Measurements from ENCODE around the gene MYRIP.

MYRIP gene

DNA sequence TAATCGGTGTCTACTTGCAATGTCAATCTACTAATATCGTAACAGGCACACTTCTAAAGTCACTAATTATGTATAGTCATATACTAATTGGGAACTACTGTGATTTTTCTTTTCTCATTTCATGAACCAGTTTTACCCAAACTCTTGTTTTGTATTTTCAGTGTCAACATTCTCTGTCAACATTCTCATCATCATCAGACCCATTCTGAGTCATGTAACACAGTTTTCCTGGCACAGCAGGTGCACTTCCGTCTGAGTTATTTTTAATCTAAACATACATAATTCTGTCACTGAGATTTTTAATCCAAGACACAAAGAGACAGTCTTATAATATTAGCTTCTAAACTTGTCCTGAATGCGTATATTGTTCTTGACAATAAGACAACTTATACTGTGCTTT, 295.0 kb downstream of the MYRIP start:
- TF ChIP-seq FOXP2 (optimal IDR thresholded peaks at IDR 0.05; ENCODE audit: borderline replicate concordance, extremely low read depth, extremely low read length, insufficient read depth), result no peak
- TF ChIP-seq POLR2AphosphoS5 (IDR thresholded peaks at IDR 0.05; ENCODE audit: low read depth, low read length), result no peak
- TF ChIP-seq, protein P1, sequence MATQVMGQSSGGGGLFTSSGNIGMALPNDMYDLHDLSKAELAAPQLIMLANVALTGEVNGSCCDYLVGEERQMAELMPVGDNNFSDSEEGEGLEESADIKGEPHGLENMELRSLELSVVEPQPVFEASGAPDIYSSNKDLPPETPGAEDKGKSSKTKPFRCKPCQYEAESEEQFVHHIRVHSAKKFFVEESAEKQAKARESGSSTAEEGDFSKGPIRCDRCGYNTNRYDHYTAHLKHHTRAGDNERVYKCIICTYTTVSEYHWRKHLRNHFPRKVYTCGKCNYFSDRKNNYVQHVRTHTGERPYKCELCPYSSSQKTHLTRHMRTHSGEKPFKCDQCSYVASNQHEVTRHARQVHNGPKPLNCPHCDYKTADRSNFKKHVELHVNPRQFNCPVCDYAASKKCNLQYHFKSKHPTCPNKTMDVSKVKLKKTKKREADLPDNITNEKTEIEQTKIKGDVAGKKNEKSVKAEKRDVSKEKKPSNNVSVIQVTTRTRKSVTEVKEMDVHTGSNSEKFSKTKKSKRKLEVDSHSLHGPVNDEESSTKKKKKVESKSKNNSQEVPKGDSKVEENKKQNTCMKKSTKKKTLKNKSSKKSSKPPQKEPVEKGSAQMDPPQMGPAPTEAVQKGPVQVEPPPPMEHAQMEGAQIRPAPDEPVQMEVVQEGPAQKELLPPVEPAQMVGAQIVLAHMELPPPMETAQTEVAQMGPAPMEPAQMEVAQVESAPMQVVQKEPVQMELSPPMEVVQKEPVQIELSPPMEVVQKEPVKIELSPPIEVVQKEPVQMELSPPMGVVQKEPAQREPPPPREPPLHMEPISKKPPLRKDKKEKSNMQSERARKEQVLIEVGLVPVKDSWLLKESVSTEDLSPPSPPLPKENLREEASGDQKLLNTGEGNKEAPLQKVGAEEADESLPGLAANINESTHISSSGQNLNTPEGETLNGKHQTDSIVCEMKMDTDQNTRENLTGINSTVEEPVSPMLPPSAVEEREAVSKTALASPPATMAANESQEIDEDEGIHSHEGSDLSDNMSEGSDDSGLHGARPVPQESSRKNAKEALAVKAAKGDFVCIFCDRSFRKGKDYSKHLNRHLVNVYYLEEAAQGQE (IDR thresholded peaks at IDR 0.05; ENCODE audit: insufficient read depth in 1 of 2, low read depth in 2 of 2, low read length in 2 of 2), result no peak
- TF ChIP-seq TAF1 (IDR thresholded peaks at IDR 0.05; ENCODE audit: borderline replicate concordance, insufficient read depth, low read length), result no peak
- no peak for TF ChIP-seq SIN3A (IDR thresholded peaks at IDR 0.05; ENCODE audit: borderline replicate concordance, insufficient read depth, low read length)

DNA sequence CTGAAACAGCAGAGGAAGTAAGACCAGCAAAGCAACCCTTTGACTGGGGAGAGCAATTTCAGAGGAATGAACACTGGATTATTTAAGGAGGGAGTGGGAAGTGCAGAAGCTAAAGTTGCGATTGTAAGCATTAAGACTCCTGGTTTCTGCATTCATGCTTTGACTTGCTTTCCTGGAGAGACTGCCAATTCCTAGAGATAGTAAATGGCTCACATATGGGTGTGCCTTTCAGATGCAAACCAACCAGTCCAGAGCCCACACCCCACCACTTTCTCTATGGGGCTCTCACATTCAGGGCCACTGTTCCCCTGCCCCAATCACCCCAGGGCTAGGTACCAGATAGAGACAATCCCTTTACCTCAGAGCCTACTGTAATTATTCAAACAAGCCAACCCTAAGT, 299.2 kb downstream of the MYRIP start:
- TF ChIP-seq SIN3A (IDR thresholded peaks at IDR 0.05; ENCODE audit: borderline replicate concordance, insufficient read depth, low read length) (no peak), POLR2AphosphoS5 (IDR thresholded peaks at IDR 0.05; ENCODE audit: low read depth, low read length) (no peak), FOXP2 (optimal IDR thresholded peaks at IDR 0.05; ENCODE audit: borderline replicate concordance, extremely low read depth, extremely low read length, insufficient read depth) (no peak), TAF1 (IDR thresholded peaks at IDR 0.05; ENCODE audit: borderline replicate concordance, insufficient read depth, low read length) (no peak)
- TF ChIP-seq, protein P1 (IDR thresholded peaks at IDR 0.05; ENCODE audit: insufficient read depth in 1 of 2, low read depth in 2 of 2, low read length in 2 of 2), result no peak

DNA sequence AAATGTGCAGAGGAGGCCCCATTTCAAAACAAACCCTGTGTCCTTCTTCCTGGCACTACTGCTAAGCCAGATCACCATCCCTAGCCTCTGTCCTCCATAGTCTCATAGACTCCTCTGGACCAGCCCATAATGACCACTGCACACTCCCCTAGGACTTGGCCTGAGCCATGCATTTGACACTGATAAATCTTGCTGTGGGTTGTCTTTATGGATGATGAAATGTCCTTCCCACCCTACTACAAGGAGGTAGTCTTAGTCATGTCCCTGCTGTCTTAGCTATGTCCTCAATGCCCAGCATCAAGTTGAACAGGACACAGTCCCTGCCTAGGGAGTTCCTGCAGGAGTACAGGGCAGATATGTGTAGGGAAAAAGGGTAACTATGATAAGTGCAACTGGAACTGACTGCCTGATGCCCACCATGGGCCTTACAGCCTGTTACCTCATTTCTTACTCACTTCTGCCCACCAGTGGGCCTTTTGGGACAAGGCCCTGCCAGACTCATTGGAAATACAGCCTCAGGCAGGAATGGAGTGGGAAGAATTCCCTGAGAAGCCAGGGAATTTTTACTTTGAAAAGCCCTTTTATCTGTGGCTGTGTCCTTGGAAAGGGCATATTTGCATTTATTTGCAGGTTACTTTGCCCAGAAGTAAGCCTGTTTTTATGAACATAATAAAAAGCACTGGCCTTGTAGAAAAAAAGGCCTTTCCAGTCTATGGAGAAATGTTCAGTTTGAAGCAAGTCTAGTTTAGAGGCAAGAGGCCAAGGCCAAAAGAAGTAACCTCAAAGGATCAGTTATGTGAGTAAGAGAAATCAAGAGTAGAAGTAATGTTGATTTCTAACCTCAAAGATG, 300.5 kb downstream of the MYRIP start:
- TF ChIP-seq POLR2AphosphoS5 (IDR thresholded peaks at IDR 0.05; ENCODE audit: low read depth, low read length), result no peak
- TF ChIP-seq TAF1 (IDR thresholded peaks at IDR 0.05; ENCODE audit: borderline replicate concordance, insufficient read depth, low read length), result no peak
- TF ChIP-seq FOXP2 (optimal IDR thresholded peaks at IDR 0.05; ENCODE audit: borderline replicate concordance, extremely low read depth, extremely low read length, insufficient read depth), result no peak
- TF ChIP-seq, protein P1 (IDR thresholded peaks at IDR 0.05; ENCODE audit: insufficient read depth in 1 of 2, low read depth in 2 of 2, low read length in 2 of 2), result no peak
- no peak for TF ChIP-seq SIN3A (IDR thresholded peaks at IDR 0.05; ENCODE audit: borderline replicate concordance, insufficient read depth, low read length)

DNA sequence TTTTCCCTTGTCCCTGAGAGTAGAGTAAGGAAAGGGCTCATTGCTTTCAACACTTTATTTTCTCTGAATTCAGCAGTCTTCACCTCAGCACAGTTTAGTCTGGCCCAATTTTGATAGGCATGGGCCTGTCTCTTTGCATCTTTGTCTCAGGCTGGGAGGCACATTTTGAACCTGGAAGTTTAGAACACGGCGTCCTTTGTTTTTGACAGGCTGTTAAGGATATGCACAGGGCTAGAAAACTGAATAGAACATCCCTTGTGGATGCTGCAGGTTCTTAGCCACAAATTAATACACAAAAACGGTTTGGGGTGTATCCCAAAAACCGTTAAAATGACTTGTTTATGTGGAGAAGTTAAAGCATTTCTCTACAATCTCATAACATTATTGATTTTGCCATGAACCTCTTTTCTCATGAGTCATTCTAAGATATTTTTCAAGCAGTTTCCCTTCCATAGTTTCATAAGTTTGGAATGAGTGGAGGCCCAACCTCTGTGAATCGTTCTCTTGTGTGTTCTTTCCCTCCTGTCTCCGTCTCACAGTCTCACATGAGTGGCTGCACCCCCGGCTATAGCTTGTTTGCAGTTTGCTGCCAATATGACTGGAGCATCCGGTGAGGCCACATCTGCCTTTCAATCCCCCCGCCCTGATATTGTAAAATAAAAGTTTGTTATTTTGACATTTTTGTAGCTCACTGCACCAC, 307.2 kb downstream of the MYRIP start:
- TF ChIP-seq POLR2AphosphoS5 (IDR thresholded peaks at IDR 0.05; ENCODE audit: low read depth, low read length) (no peak), SIN3A (IDR thresholded peaks at IDR 0.05; ENCODE audit: borderline replicate concordance, insufficient read depth, low read length) (no peak), TAF1 (IDR thresholded peaks at IDR 0.05; ENCODE audit: borderline replicate concordance, insufficient read depth, low read length) (no peak), FOXP2 (optimal IDR thresholded peaks at IDR 0.05; ENCODE audit: borderline replicate concordance, extremely low read depth, extremely low read length, insufficient read depth) (no peak)
- TF ChIP-seq, protein P1 (IDR thresholded peaks at IDR 0.05; ENCODE audit: insufficient read depth in 1 of 2, low read depth in 2 of 2, low read length in 2 of 2), result no peak

All from PFSK-1 (cell line).